ENCODE data around the gene NASP. TPM values are rescaled to one million over a fixed set of nuclear protein-coding genes. Genes with fewer than 3 reads are reported as not detected.

The NASP gene
- total and polyA plus RNA-seq, 12 donors: 26.6 to 127 (median 31.1) TPM

- intact Hi-C loops (cut with DNase I): loop anchor here in 4 of 10 donors (5.0 to 10.0 kb wide), 4 partner anchors 90 to 572 kb away; partner anchors contain the start of genes GPBP1L1 (in 2 of the 4), TMEM69 (in 2 of the 4), HECTD3 (in 1 of the 4) and UROD (in 1 of the 4)
- Histone ChIP-seq H3K4me3 (peak overlapping the region; percentile 80 to 100 (median 99)), H3K27me3 (no peaks in the 10 kb centered on the region), H3K36me3 (no peaks in the 10 kb centered on the region), H3K9me3 (no peaks in the 10 kb centered on the region), H3K4me1 (peaks cover 6 to 39% (median 20%) of the 10 kb centered on the region in 9 donors), H3K27ac (peak overlapping the region; percentile 86 to 96 (median 94))
- TF ChIP-seq CTCF (IDR thresholded peaks at IDR 0.05): peak in 1 of 9 donors; percentile 8
- DNase-seq (peak; percentile 89 to 90), ATAC-seq (peak; percentile 77 to 85 (median 82))
- WGBS, 2 donors: 0 to 1% methylated on average over 56 to 59 of the region's 59 CpGs
Observed at GRCh38 chr1:45584351-45585109, 689 bp downstream of the NASP start.

GRCh38 chr1:45585110-45585426, 1.2 kb downstream of the NASP start:
- Histone ChIP-seq H3K4me3 (peak overlapping the region; percentile 80 to 100 (median 99)), H3K4me1 (peaks cover 6 to 39% (median 23%) of the 10 kb centered on the region in 9 donors), H3K9me3 (no peaks in the 10 kb centered on the region), H3K36me3 (no peaks in the 10 kb centered on the region), H3K27me3 (no peaks in the 10 kb centered on the region), H3K27ac (peak overlapping the region in 8 of 10 donors; percentile 87 to 96 (median 94))
- no peak for TF ChIP-seq CTCF (IDR thresholded peaks at IDR 0.05)
- DNase-seq (no peak), ATAC-seq (no peak)
- 1 to 3% methylated on average over 5 of the region's 5 CpGs for WGBS, 2 donors
- intact Hi-C loops (cut with DNase I): loop anchor here in 2 of 10 donors (10.0 kb wide), 2 partner anchors 90 to 100 kb away; partner anchors contain the start of genes GPBP1L1 (in 1 of the 2) and TMEM69 (in 1 of the 2)

GRCh38 chr1:45585496-45586075, 1.7 kb downstream of the NASP start:
- Histone ChIP-seq H3K36me3 (no peaks in the 10 kb centered on the region), H3K4me3 (peak overlapping the region in 8 of 10 donors; percentile 80 to 100 (median 98)), H3K27me3 (no peaks in the 10 kb centered on the region), H3K9me3 (no peaks in the 10 kb centered on the region), H3K4me1 (peaks cover 6 to 39% (median 24%) of the 10 kb centered on the region in 9 donors), H3K27ac (peak overlapping the region in 3 of 10 donors; percentile 90 to 94 (median 94))
- 41 to 43% methylated on average over 7 of the region's 7 CpGs for WGBS, 2 donors
- no peak for ATAC-seq
- TF ChIP-seq CTCF (IDR thresholded peaks at IDR 0.05): no peak
- intact Hi-C loops (cut with DNase I): loop anchor here in 2 of 10 donors (10.0 kb wide), 2 partner anchors 89 to 99 kb away; partner anchors contain the start of genes GPBP1L1 (in 1 of the 2) and TMEM69 (in 1 of the 2)
- DNase-seq: no peak

- Histone ChIP-seq H3K9me3 (no peaks in the 10 kb centered on the region), H3K27me3 (no peaks in the 10 kb centered on the region), H3K27ac (peak overlapping the region in 1 of 10 donors; percentile 45), H3K4me3 (peak overlapping the region in 1 of 10 donors; percentile 38), H3K36me3 (peaks cover 0 to 9% (median 0%) of the 10 kb centered on the region in 9 donors), H3K4me1 (peaks cover 6 to 39% (median 25%) of the 10 kb centered on the region in 9 donors)
- intact Hi-C loops (cut with DNase I): loop anchor here in 2 of 10 donors (10.0 kb wide), 2 partner anchors 88 to 98 kb away; partner anchors contain the start of genes GPBP1L1 (in 1 of the 2) and TMEM69 (in 1 of the 2)
- TF ChIP-seq CTCF (IDR thresholded peaks at IDR 0.05): no peak
- no peak for DNase-seq
- no peak for ATAC-seq
- 80 to 81% methylated on average over 4 of the region's 4 CpGs for WGBS, 2 donors
Observed at GRCh38 chr1:45586769-45587168, 2.9 kb downstream of the NASP start.
